ENCODE data around the gene PRR5L.

GRCh38 chr11:36362902-36363301, 66.8 kb downstream of the PRR5L start:
- TF ChIP-seq CTCF (IDR thresholded peaks at IDR 0.05; ENCODE audit: poor library complexity), result no peak
- TF ChIP-seq EZH2 (IDR thresholded peaks at IDR 0.05; ENCODE audit: borderline replicate concordance), result no peak
